HG03025 (cell line): ENCODE measurements around the gene PRR36.

ENCODE experiments used
- ATAC-seq: cut with Tn5 transposase; IDR thresholded peaks from one replicate; pipeline ENCODE4 v1.9.1; 2021; ENCODE audit warnings: mild to moderate bottlenecking, moderate library complexity; ENCODE audit not compliant: unreplicated experiment, low FRiP score

Gene PRR36

GRCh38 chr19:7914099-7914498 is 39.9 kb upstream of the PRR36 start:
- ATAC-seq, result no peak

GRCh38 chr19:7913652-7914051 is 39.5 kb upstream of the PRR36 start:
- no peak for ATAC-seq

GRCh38 chr19:7912697-7913564 is 38.7 kb upstream of the PRR36 start:
- ATAC-seq, result no peak

GRCh38 chr19:7912144-7912696 is 38.0 kb upstream of the PRR36 start:
- ATAC-seq, result no peak

- ATAC-seq, result no peak
Observed at GRCh38 chr19:7911508-7912143, 37.4 kb upstream of the PRR36 start.

- no peak for ATAC-seq
Observed at GRCh38 chr19:7910321-7911161, 36.4 kb upstream of the PRR36 start.

GRCh38 chr19:7909471-7910067 is 35.4 kb upstream of the PRR36 start:
- no peak for ATAC-seq

- no peak for ATAC-seq
Observed at GRCh38 chr19:7908742-7909461, 34.7 kb upstream of the PRR36 start.

- no peak for ATAC-seq
Observed at GRCh38 chr19:7908078-7908699, 34.0 kb upstream of the PRR36 start.

- ATAC-seq, result no peak
Observed at GRCh38 chr19:7907544-7907943, 33.4 kb upstream of the PRR36 start.

GRCh38 chr19:7907122-7907521 is 32.9 kb upstream of the PRR36 start:
- ATAC-seq, result no peak

- no peak for ATAC-seq
Observed at GRCh38 chr19:7905859-7906258, 31.7 kb upstream of the PRR36 start.

- no peak for ATAC-seq
Observed at GRCh38 chr19:7905268-7905667, 31.1 kb upstream of the PRR36 start.

GRCh38 chr19:7904074-7905020 is 30.2 kb upstream of the PRR36 start:
- peak; percentile 23 for ATAC-seq

GRCh38 chr19:7903244-7904073 is 29.3 kb upstream of the PRR36 start, which contains the start of gene MAP2K7:
MAP2K7 (plus strand) TSS chr19:7903877; CDS start chr19:7903945, 68 bp downstream.
- ATAC-seq, result peak; percentile 90

- ATAC-seq, result peak; percentile 3
Observed at GRCh38 chr19:7902796-7903243, 28.6 kb upstream of the PRR36 start.

- ATAC-seq, result no peak
Observed at GRCh38 chr19:7901337-7901736, 27.1 kb upstream of the PRR36 start.
